Skin epidermis (tissue), 12 donors: Measurements from ENCODE around the gene TGFBRAP1.

Experiments
- H3K27ac ChIP-seq, 21 experiments: fragments of 200-600 bp; sonication (generic) in 11 of 21; one replicate each; pipeline ENCODE4 v1.5.0; 2020; ENCODE audit warnings: mild to moderate bottlenecking in 3 of 21, inconsistent platforms in 2 of 21, moderate library complexity in 2 of 21
- H3K4me3 ChIP-seq, 7 experiments: fragments of 200-600 bp; sonication (generic) in 2 of 7; one replicate each; pipeline ENCODE4 v1.5.0; 2020; ENCODE audit warnings: inconsistent platforms in 2 of 7, mild to moderate bottlenecking in 2 of 7, moderate library complexity in 1 of 7

Gene TGFBRAP1

GRCh38 chr2:105329561-105330495, at the start of gene TGFBRAP1:
Gene TGFBRAP1 (minus strand): TSS chr2:105329735. CDS start chr2:105308301, 21,434 bp downstream.
- H3K4me3 ChIP-seq = peak within 1 kb of the TSS; percentile 56 to 81 (median 63)

GRCh38 chr2:105378921-105379383, 49.4 kb upstream of the TGFBRAP1 start:
- Histone ChIP-seq H3K4me3 (no peak overlapping the region), H3K27ac (no peak overlapping the region)

More at GRCh38 chr2:105329561-105330495, at the start of gene TGFBRAP1:
- peak within 1 kb of the TSS; percentile 81 to 99 (median 95) for H3K27ac ChIP-seq

- Histone ChIP-seq H3K27ac (no peak overlapping the region), H3K4me3 (no peak overlapping the region)
Observed at GRCh38 chr2:105378276-105378840, 48.8 kb upstream of the TGFBRAP1 start.

GRCh38 chr2:105377871-105378270, 48.3 kb upstream of the TGFBRAP1 start:
- no peak overlapping the region for H3K4me3 ChIP-seq
- no peak overlapping the region for H3K27ac ChIP-seq

GRCh38 chr2:105376789-105377240, 47.3 kb upstream of the TGFBRAP1 start:
- Histone ChIP-seq H3K27ac (peak overlapping the region in 2 of 21 experiments; percentile 26 to 36), H3K4me3 (no peak overlapping the region)

GRCh38 chr2:105376010-105376409, 46.5 kb upstream of the TGFBRAP1 start:
- Histone ChIP-seq H3K27ac (peak overlapping the region in 3 of 21 experiments; percentile 32 to 53 (median 51)), H3K4me3 (no peak overlapping the region)

GRCh38 chr2:105375001-105375561, 45.5 kb upstream of the TGFBRAP1 start:
- Histone ChIP-seq H3K27ac (peak overlapping the region in 10 of 21 experiments; percentile 7 to 89 (median 66)), H3K4me3 (no peak overlapping the region)

- H3K27ac ChIP-seq = peak overlapping the region in 18 of 21 experiments; percentile 0 to 89 (median 64)
- H3K4me3 ChIP-seq = peak overlapping the region in 1 of 7 experiments; percentile 3
Observed at GRCh38 chr2:105373895-105374401, 44.4 kb upstream of the TGFBRAP1 start.

GRCh38 chr2:105373344-105373781, 43.8 kb upstream of the TGFBRAP1 start:
- H3K4me3 ChIP-seq = peak overlapping the region in 1 of 7 experiments; percentile 3
- peak overlapping the region in 15 of 21 experiments; percentile 0 to 89 (median 65) for H3K27ac ChIP-seq

- H3K4me3 ChIP-seq = no peak overlapping the region
- peak overlapping the region in 4 of 21 experiments; percentile 4 to 32 (median 16) for H3K27ac ChIP-seq
Observed at GRCh38 chr2:105371810-105372209, 42.3 kb upstream of the TGFBRAP1 start.

- H3K27ac ChIP-seq = no peak overlapping the region
- no peak overlapping the region for H3K4me3 ChIP-seq
Observed at GRCh38 chr2:105371156-105371555, 41.6 kb upstream of the TGFBRAP1 start.

GRCh38 chr2:105369777-105370690, 40.5 kb upstream of the TGFBRAP1 start:
- Histone ChIP-seq H3K27ac (peak overlapping the region in 2 of 21 experiments; percentile 16 to 28), H3K4me3 (no peak overlapping the region)

- Histone ChIP-seq H3K27ac (no peak overlapping the region), H3K4me3 (no peak overlapping the region)
Observed at GRCh38 chr2:105368759-105369408, 39.3 kb upstream of the TGFBRAP1 start.

GRCh38 chr2:105365206-105365605, 35.7 kb upstream of the TGFBRAP1 start:
- Histone ChIP-seq H3K27ac (no peak overlapping the region), H3K4me3 (no peak overlapping the region)

GRCh38 chr2:105364436-105365139, 35.1 kb upstream of the TGFBRAP1 start:
- Histone ChIP-seq H3K27ac (no peak overlapping the region), H3K4me3 (no peak overlapping the region)

- Histone ChIP-seq H3K27ac (no peak overlapping the region), H3K4me3 (no peak overlapping the region)
Observed at GRCh38 chr2:105362862-105363591, 33.5 kb upstream of the TGFBRAP1 start.
